Measurements from ENCODE around the gene CDHR3.

Gene CDHR3

DNA sequence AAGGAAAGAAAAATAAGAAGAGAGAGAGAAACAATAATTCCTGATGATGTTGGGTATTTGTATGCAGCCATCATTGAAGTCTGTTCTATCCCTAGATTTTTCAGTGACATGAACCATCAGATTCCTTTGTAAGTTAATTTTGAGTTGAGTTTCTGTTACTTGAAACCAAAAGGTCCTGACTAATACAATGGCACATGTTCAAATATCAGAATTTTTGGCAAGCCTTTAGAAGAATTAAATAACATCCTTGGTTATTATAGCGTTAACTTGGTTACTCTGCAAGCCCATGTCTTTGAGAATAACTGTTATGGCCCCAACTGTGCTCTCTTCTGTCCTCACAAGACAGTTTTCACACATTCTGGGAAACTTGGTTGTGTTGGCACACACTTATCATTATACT lies 82.5 kb downstream of the CDHR3 start:
- no peak for DNase-seq (ENCODE audit: low read depth, low spot score)
- H3K27ac ChIP-seq: no peak overlapping the region

DNA sequence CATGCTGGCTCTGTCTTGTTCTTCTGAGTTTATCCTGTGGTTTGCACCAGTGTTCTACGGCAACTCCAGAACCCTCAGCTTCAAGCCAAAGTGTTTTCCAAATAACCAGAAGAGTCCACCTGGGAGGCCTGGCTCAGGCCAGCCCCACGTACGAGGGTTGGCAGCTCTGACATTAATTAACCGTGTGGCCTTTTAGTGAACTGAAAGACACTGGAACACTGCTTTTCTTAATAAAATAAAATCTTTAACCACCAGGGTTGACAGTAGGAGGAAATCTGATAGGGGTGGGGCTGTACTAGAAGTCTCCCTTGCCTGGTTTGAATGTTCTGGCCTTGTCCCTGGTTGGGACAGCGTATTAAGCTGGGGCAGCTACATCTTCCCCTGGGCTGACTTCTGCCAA lies 84.1 kb downstream of the CDHR3 start:
- H3K27ac ChIP-seq: no peak overlapping the region
- DNase-seq (ENCODE audit: low read depth, low spot score): no peak

GRCh38 chr7:106047818-106048705 lies 85.0 kb downstream of the CDHR3 start:
- DNase-seq (ENCODE audit: low read depth, low spot score): no peak
- H3K27ac ChIP-seq: no peak overlapping the region

GRCh38 chr7:106048706-106049020 lies 85.6 kb downstream of the CDHR3 start:
- H3K27ac ChIP-seq: no peak overlapping the region
- no peak for DNase-seq (ENCODE audit: low read depth, low spot score)

- H3K27ac ChIP-seq: no peak overlapping the region
- DNase-seq (ENCODE audit: low read depth, low spot score): no peak
These were observed 86.2 kb downstream of the CDHR3 start for GRCh38 chr7:106049139-106049752.

DNA sequence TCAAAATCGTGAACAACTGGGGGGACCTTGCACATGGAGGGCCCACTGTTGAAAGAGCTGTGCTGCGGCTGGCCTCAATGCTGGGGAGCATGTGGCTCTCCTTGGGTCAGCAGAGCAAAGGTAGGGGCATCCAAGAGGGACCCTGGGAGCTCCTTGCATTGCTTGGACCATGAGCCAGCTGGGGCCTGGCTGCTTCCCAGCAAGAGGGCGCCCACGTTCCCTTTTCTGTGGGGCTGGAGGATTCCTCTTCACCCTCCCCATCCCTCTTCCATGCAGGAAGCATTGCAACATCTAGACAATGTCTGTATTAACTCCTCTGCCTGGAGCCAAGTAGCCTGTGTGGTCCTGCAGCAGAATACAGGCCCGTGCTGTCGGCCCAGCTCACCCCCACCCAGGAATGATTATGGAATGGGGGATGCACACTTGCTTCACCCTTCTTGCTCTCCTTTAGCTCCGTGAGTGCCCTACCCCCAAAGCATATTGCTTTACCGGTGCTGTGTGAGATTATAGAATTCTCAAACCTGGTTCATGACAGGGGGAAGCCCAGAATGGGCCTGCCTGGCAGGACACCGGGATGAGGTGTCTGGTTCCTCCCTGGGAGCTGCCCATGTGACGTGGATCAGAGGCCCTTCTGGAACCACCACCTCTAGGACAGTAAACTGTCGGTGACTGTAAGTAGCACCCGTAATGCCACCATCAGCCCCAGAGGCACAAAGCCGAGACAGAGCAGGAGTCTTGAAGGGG lies 87.1 kb downstream of the CDHR3 start:
- no peak for DNase-seq (ENCODE audit: low read depth, low spot score)
- peak overlapping the region; percentile 64 for H3K27ac ChIP-seq

GRCh38 chr7:106050746-106051117 lies 87.7 kb downstream of the CDHR3 start:
- DNase-seq (ENCODE audit: low read depth, low spot score): no peak
- H3K27ac ChIP-seq: peak overlapping the region; percentile 64

DNA sequence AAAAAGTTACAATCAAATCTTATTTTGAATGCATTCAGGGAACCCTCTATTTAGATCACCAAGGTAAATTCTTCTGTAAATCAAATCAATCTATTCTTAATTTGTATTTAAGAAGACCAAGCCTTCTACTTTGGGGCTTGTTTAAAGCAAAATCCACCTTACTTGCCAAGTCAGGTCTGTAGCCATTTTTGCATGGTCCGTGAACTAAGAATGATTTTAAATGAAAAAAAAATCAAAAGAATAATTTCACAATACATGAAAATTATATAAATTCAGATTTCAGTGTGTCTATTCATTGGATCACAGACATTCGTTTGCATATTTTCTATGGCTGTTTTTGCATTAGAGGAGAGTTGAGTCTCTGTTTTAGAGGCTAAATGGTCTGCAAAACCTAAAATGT lies 89.6 kb downstream of the CDHR3 start:
- H3K27ac ChIP-seq: no peak overlapping the region
- DNase-seq (ENCODE audit: low read depth, low spot score): no peak

DNA sequence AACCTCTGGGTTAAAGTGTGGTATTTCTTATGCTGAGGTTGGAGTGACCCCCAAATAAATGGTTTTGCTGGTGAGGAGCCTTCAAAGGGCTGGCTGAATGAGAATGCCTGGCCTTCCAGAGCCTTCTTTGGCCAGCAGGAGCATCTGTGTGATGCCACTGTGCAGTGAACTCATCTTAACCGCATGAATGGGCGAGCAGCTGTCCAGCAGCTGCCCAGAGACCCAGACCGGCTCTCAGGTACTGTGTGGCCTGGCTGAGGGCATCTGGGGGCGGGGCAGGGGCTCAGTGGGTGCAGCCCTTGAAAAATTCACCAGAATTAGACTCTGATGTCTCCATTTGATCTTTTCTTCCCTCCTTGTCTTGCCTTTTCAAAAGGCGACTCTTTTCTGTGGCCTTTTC lies 90.0 kb downstream of the CDHR3 start:
- no peak for DNase-seq (ENCODE audit: low read depth, low spot score)
- H3K27ac ChIP-seq: no peak overlapping the region

DNA sequence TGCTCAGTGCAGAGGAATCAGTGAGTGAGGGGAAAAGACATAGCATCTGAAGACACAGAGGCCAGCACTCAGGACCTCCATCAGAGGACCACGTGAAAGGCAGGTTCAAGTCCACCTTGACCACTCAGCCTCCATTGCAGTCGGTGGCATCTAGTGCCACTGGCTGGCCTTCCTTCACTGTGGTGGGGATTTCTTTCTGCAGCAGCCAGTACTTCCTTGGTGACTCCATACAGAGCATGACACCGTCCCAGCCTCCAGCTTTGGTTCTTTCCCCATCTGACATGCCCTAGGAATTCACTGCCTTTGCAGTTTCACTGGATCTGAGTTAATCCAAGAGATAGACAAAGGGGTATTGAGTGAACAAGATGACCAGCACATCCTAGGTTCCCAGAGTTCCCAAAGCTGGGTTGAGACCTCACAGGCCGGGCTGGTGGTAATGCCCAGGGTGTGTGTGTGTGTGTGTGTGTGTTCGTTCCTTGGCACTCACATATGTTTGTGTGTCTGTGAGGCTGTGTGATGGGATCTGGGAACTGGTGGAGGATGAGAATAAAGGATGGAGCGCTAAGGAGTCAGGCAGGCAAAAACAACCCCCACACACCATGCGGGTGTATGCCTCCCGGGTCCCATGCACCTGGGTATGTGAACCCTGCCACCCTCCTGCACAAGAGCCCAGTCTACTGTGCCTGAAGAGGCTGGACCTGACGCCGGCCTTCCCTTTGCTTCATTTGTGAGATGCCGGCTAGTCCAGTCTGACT lies 91.3 kb downstream of the CDHR3 start:
- no peak for DNase-seq (ENCODE audit: low read depth, low spot score)
- H3K27ac ChIP-seq: no peak overlapping the region

- DNase-seq (ENCODE audit: low read depth, low spot score): no peak
- H3K27ac ChIP-seq: no peak overlapping the region
These were observed 92.0 kb downstream of the CDHR3 start for GRCh38 chr7:106054971-106055532.

- DNase-seq (ENCODE audit: low read depth, low spot score): no peak
- H3K27ac ChIP-seq: no peak overlapping the region
These were observed 93.6 kb downstream of the CDHR3 start for GRCh38 chr7:106056513-106057203.

DNA sequence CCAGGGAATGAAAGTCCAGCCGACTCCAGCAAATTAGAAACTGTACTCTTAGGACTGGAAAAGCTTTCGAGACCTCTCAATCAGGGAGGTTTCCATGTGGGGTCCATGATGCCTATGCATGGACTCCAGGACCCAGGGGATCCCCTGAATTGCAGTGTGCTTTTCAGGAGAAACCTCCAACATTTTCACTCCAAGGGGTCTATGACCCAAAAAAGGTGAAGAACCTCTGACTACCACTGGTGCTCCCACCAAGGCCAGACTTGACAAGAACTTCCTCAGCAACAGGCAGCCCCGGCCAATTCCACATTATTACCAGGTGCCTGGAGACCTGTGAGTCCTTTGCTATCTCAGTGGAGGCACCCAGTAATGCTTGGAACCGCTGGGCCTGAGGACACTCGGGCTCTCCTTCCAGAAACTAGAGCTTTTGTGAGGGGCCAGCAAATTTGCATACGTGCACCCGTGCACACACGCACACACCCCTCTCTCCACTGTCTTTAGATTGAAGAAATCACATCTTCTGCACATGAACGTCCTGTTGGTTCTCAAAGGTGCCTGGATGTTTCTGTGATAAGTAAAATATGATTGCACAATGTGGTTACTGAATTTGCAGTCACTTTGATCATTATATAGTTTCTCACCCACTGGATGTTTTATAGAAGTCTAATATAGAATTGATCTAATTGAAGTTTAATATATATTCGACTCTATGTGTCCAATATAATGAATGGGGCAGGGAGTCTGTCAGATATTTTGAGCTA lies 94.3 kb downstream of the CDHR3 start:
- no peak for DNase-seq (ENCODE audit: low read depth, low spot score)
- peak overlapping the region; percentile 71 for H3K27ac ChIP-seq

DNA sequence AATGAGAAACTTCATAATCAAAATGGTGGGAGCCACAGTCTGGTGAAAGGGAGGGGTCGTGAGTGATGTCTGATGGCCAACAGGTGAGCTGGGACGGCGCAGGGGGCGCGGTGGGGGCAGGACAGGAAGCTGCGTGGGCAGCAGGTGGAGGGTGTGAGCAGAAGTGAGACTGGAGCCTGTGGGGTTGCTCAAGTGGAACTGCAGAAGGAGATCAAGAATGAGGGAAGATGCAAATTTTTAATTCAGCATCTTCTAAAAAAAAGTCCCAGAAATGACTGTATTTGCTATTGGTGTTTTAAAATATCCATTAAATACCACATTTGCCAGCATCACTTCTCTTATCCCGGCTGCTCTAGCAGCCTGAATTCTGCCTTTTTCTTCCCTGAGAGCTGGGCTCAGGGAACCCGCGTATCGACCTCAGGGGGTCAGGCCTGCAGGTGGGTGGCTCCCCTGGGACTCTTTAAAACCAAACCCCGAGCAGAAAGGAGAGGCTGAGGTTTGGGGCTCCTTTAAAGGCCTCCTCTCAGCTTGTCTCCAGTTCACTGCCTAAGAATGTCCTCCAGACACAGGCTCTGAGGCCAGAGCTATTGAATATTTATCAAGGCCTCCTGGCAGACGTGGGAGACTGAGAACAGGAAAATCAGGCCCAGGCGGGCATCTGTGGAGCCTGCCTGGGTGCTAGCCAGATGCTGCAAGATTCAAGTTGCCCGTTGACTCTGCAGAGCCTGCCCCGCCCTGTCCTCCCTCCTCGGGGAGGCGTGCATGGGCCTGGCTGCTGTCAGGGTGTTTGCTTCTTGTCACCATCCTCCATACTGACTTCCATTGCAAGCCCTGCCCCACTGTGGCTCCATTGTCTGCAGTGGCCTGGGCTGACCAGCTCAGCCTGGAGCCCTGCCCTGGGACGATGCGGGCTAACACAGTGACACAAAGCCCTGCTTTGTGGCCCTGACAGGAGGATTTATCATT lies 95.2 kb downstream of the CDHR3 start:
- DNase-seq (ENCODE audit: low read depth, low spot score): peak; percentile 81
- H3K27ac ChIP-seq: peak overlapping the region; percentile 71

DNA sequence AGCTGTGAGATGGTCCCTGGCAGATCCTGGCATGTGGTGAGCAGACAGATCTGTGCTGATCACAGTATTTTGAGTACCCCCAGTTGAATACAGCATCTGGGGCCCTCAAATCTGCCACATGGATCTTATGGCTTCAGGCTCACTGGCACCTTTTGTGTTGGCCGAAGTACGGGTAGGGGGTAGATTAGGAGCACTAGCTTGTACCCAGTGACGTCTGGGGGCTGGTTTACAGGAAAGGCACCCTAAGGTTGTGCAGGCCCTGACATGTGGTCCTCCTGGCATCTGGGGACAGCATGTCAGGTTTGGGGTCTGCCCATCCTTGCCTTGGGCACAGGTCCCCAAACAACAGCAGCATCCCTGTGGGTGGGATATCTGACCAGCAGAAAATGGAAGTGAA lies 95.9 kb downstream of the CDHR3 start:
- H3K27ac ChIP-seq: peak overlapping the region; percentile 71
- no peak for DNase-seq (ENCODE audit: low read depth, low spot score)

DNA sequence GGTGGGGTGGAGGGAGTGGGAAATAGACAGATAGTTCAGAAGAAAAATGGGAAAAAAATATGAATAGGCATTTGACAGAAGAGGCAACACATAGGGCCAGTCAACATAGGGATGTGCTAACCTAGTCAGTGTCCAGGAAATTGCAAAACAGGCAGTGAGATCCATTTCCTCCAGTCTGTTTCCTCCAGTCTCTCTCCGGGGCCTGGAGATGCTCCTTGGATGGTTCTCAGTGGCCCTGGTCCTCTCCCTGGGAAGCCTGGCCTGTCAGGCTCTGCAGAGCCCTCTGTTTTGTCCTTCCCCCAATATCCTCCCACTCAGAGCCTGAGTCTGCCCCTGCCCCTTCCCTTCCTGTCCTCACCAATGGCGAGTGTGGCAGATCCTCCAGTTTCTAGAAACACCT lies 96.5 kb downstream of the CDHR3 start:
- peak overlapping the region; percentile 71 for H3K27ac ChIP-seq

DNA sequence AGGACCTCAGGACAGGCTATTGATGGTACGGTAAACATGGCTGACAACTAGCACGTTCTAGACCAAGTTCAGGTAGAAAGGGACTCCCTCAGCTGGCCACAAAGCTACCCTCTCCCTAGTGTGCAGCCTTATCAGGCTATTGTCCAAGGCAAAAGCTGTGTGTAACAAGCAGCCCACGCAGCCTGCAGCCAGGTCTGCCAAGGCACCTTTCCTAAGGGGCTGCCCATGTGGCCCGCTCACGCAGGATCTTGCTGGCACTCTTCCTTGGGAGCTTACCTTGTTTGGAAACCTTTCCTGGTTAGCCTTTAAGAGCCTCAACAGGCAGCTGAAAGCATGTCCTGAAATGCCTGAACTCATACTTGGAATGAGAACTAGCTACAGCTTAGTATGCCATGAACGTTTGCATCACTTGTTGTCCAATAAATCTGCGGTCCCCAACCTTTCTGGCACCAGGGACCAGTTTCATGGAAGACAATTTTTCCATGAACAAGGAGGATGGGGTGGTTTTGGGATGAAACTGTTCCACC lies 97.4 kb downstream of the CDHR3 start:
- DNase-seq (ENCODE audit: low read depth, low spot score): no peak
- peak overlapping the region; percentile 71 for H3K27ac ChIP-seq

More for the DNA sequence above, 96.5 kb downstream of the CDHR3 start:
- DNase-seq (ENCODE audit: low read depth, low spot score): no peak

Measured in epithelial cell of prostate (primary cell).